ENCODE measurements around the gene ADGRV1.

Gene ADGRV1

DNA sequence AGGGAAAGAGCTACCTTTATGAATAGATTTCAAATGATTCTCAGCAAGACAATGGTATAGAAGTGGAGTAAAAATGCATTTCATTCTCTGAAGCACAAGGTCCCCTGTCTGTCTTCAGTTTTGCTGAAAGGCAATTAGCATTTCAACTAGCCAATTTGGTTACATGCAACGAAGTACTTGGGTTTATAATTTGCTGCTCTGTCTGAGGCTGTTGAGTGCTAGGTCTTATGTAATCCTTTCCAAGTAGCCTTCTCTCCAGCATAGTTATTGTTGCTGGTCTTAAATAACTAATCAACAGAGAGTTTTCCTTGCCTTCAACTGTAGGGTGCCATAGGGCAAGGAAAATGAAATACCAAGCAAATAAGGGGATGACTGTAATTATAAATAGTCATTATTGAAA, 4.5 kb downstream of the ADGRV1 start:
- TF ChIP-seq CTCF (IDR thresholded peaks at IDR 0.05): no peak

- TF ChIP-seq CTCF (IDR thresholded peaks at IDR 0.05): no peak
Measured at GRCh38 chr5:90565491-90565890, 6.9 kb downstream of the ADGRV1 start.

DNA sequence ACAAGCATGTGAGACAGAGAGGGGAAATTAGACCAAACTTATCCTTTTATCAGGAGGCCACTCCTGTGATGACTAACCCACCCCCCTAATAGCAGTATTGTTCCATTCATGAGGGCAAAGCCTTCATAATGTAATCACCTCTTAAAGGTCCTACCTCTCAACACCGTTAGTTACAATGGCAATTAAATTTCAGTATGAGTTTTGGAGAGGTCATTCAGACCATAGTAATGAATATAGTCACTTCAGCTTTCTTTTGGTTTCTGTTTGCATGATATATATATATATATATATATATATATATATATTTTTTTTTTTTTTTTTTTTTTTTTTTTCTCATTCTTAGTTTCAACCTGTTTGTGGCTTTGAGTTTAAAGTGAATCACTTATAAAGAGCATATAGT, 10.5 kb downstream of the ADGRV1 start:
- no peak for TF ChIP-seq CTCF (IDR thresholded peaks at IDR 0.05)

GRCh38 chr5:90570034-90570433, 11.4 kb downstream of the ADGRV1 start:
- TF ChIP-seq CTCF (IDR thresholded peaks at IDR 0.05): no peak

DNA sequence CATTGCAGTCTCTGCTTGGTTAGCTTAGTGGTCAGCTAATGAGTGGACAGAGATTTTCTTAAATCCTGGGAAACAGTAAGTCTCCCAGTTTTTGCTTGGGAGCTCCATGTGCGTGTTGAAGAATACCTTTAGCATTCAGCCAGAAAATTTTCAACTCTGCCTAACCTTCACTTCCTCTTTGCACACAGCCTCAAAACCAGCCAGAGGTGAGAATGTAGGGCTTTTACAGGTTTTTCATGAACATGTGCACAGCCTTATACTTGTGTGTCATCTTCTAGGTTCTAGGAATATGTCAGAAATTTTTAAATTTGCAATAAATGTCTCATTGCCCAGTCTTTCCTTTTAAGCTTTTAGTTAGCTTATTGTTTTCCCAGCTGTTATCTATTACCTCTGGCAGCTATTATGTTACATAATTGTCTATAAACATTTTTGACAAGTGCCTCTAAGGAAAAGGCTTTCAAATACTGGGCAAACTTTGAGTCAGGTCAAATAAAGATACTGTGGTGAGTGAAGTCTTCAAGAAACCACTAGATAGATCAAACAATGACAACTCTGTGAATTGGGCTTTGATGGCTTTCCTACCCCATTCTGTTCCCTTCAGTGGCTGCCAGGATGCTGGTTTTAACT, 12.7 kb downstream of the ADGRV1 start:
- TF ChIP-seq CTCF (IDR thresholded peaks at IDR 0.05): no peak

- TF ChIP-seq CTCF (IDR thresholded peaks at IDR 0.05): no peak
Measured at GRCh38 chr5:90575712-90576111, 17.1 kb downstream of the ADGRV1 start.

DNA sequence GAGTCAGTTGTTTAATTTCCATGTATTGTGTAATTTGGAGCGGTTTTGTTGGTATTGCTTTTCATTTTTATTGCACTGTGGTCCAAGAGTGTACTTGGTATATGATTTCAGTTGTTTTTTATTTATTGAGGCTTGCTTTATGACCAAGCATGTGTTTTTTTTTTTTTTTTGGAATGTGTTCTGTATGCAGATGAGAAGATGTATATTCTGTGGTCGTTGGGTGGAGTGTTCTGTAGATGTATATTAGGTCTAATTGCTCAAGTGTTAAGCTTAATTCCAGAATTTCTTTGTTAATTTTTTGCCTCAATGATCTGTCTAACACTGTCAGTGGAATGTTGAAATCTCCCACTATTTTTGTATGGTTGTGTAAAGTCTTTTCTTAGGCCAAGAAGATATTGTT, 23.4 kb downstream of the ADGRV1 start:
- TF ChIP-seq CTCF (IDR thresholded peaks at IDR 0.05): no peak
